Islet precursor cell (in vitro differentiated cells): Measurements from ENCODE around the gene WNT7A.
"Not testable (repeated sequence)": the region's sequence is repeated elsewhere in the genome, so short reads cannot be mapped to it uniquely, and the experiment has no call there.

ENCODE experiments used
- DNase-seq: peaks from one replicate; pipeline ENCODE4 v3.0.0-alpha.2; 2018

The WNT7A gene

DNA sequence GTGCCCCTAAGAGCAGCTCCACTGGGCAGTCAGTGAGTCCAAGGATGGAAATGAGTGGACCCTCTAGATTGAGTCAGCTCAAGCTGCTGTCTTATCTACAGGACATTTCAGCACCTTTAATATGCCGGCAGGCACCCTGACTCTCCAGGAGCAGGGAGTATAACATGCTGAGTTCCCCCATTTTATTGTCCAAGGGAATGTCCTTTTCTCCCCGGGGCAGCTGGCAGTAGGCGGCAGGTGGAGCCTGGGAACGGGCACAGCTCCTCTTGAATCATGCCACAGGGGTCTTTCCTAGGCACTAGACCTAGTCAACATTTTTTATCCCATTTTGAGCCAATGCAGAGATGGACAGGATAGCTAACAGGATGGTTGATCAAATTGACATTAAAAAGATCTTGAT is 14.8 kb downstream of the WNT7A start:
- DNase-seq = no peak

DNA sequence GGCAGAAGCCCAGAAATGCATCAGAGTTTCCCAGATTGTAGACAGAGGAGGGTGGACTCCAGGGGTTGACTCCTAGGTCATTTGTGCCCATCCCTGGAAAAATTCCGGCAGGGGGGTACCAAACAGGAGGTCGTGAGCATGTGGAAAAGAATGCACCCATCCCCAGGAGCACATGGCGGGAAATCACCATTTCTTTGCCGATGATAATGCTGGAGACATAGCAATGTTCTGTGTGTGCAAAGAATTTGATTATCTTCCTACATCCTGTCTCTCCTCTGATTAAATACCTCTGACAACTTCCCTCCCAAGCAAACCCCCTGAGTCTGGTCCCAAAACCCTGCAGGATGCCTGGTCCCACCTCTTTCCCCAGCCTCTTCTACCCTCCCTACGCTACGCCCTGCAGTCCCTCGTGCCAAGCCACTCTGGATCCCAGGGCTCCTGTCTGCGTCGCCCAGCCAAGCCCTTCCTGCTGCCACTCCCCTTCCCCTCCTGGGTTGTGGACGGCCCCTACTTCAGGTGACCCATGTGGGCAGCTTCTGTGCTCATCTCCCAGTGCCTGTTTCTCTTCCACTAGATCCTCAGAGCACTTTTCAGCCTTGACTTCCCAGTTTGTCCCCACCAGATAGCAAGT is 15.8 kb downstream of the WNT7A start:
- no peak for DNase-seq

DNA sequence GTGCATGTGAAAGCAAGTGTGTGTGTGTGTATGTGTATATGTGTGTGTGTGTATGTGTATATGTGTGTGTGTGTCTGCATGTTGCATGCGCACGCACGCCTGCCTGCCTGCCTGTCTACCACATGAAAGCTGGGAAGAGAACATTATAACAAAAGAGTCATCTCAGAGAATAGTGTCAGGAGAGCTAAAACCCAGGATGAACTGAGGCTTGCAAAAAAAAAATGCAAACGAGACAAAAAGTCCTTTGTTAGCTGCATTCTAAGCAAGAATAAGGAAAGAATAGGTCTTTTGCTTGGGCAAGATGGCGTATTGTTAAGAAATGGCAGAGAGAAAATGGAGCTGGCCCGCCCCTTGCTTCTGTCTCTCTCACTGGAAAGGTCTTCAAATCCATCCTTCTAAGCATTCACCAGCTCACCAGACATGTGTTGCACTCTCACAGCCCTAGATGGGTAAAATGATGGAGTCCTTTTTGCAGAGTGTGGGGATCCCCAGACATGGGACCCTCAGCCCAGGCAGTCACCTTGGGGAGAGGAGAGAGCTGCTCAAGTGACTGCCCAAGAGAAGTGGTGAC is 16.4 kb downstream of the WNT7A start:
- DNase-seq = no peak

DNA sequence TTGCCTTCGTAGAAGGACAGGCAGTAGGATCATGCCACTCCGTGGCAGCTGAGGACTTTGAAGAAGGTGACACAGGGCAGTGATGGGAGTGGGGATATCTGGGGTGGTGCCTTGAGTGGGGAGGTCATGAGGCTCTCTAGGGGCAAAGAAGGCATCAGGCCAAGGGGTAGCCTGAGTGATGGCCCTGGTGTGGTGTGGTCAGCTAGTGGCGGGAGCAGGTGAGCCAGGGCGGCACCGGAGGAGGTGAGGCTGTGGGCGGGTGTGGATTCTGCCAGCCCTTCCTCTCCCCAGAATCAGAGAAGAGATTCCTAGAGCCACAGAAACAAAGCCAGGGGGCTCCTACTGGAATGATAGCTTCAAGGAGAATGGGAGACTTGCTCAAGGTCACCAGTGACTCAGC is 18.4 kb downstream of the WNT7A start:
- DNase-seq = no peak

DNA sequence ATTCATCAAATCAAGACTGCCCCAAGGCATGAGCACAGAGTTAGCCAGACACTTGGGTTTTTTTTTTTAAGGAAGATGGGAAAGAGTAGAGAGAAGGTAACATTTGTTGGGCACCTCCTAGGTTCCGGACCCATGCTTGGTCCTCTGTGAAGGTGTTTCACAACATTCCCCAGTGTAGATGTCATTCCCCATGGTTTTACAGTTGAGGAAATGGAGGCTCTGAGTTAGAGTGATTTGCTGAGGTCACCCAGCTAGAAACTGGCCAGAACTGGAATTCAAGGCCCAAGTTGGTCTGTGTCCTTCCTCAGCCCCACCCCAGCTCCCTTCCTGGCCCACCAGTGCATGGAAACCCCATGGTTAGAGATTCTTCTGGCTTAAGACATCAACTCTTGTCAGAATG is 19.9 kb downstream of the WNT7A start:
- no peak for DNase-seq

DNA sequence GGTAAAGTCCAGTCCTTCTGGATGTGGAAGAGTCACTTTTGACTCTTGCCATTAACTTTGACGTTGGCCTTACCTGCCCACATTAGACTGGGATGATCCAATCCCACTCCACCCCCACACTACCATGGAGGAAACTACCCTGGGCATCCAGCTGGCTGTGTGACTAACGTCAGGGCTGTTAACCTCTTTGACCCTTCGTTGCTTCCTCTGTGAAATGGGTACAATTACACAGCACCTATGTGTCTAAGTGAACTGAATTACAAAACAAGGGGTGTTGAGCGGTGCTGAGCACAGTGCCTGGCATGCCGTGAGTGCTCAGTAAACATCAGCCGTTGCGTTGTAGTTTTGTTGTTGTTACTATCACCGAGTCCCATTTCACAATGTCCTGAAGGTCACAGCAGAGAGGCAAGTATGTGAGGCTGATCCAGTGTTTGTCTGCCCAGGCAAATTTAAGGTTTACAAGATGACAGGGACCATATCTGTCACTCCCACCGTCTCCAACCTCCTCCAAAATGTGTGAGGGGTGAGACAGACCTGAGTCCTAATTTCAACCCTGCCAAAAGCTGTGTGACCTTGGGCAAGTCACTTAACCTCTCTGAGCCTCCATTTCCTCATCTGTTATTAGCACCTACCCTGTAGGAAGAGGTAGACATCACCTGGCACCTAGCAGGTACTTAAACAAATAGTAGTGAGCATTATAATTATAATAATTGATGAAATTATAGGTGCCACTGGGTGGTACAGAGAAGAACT is 20.9 kb downstream of the WNT7A start:
- DNase-seq = no peak

DNA sequence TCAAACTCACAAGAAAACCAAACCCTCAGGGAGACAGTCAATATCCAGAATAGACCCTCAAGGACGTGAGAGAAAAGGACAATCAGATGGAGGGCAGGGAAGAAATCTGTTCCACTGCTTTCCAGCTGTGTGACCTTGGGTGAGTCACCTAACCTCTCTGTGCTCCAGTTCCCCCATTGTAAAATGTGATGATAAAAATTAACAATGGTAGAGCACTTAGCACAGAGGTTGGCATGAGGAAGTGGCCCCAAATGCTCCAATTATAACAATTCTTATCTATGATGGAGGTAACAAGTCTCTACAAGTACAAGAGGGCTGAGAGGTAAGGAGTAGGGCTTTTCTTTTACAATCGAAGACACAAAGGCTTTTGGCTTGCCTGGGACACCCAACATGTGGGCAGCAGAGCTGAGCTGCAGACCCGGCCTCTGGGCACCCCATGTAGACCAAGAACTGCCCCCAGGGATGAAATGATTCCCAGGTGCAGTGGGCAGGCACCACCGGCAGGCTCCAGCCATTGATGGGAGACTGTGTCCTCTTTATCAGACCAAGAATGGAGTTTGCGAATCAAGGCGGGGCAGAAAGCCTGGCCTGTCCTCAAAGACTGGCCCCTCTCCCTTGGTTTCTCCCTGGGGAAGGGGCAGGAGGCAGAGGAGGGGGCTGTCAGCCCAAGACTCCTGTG is 22.0 kb downstream of the WNT7A start:
- no peak for DNase-seq

DNA sequence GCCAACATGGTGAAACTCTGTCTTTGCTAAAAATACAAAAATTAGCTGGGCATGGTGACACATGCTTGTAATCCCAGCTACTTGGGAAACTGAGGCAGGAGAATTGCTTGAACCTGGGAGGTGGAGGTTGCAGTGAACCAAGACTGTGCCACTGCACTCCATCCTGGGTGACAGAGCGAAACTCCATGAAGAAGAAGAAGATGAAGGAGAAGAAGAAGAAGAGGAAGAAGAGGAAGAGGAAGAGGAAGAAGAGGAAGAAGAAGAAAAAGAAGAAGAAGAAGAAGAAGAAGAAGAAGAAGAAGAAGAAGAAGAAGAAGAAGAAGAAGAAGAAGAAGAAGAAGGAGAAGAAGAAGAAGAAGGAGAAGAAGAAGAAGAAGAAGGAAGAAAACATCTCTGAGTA is 23.2 kb downstream of the WNT7A start:
- not testable (repeated sequence) for DNase-seq

DNA sequence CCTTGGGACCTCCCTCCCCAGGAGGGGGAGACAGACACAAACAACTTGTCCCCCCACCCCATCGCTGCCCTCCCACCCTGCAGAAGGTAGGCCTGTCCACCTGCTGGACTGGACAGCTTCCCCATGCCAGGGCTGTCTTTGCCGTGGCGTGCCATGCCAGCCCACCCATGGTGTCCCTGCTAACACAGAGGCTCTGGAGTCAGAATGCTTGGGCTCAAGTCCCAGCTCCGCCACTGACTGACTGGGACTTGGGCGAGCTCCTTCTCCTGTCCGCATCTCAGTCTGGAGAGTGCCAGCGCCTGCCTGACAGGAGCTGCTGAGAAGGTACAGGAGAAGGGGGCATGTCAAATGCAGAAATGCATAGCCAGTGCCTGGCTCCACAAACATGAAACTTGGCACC is 23.9 kb downstream of the WNT7A start:
- no peak for DNase-seq

DNA sequence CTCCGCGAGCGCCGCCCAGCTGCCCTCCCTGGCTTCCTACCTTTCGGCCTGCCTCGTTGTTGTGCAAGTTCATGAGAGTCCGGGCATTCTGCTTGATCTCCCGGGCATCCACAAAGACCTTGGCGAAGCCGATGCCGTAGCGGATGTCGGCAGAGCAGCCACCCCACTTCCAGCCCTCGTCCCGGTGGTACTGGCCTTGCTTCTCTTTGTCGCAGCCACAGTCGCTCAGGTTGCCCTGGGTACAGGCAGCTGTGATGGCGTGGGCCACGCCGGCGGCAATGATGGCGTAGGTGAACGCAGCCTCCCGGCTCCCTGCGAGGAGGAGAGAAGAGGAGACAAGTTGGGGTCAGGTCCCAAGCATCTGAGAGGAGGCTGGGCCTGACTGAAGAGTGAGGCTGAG is 25.4 kb downstream of the WNT7A start:
- no peak for DNase-seq

DNA sequence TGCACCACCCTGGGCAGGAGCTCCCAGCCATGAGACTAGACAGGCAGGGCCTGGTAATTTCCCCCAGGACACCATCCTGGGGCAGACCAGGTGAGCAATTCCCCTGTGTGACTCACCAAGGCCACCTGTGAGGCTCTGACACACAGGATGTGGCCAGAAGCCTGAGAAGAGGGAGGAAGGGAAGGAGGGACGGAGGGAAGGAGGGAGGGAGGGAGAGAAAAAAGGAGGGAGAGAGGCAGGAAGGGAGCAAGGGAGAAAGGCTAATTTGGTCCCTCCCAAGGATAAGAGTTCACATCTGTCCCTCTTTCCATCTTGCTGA is 25.9 kb downstream of the WNT7A start:
- DNase-seq = peak; percentile 96

DNA sequence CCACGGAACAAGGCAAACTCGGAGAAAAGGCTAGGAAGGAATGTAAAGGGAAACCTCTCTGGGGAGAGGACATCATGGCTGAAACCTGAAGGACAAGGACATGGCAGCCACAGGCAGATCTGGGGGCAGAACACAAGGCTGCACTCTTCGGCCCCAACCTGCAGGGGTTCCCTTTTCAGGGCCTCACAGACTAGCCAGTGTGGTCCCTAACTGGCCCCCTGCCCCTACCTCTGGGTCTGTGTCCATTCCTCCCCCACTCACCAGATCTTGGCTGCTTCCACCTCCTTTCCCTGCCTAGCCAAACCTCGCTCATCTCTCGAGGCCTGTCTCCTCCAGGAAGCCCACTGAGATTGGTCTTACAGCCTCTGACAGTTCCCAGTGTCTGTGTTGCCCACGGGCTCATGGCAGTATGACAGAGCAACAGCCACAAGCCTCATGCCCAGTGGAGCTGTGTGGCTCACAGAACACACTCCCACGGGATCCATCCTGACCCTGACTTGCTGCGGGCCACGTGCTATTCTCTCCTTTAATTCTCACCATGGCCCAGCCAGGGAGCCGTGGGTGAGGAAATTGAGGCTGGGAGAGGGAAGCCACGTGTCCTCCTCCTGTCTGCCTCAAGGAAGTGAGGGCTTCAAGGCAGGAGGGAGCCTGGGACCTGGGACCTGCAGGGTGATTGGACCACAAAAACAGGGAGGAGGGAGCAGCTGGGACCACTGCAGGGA is 26.5 kb downstream of the WNT7A start:
- no peak for DNase-seq

DNA sequence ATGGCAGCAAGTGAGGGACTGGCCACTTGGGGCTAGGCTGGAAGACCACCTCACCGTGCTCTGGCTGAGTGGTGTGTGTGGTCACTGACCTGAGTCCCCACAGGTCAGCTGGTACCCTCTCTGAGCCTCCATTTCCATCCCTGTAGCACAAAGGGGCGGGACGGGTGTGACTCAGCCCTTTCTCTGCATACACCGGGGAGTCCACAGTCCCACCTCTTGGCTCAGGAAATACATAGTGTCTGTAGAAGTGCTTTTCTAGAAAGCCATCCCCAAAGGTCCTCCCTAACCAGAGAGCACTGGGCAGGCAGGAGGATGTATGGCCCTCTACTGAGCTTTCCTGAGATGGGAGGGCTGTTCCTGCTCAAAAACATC is 27.2 kb downstream of the WNT7A start:
- no peak for DNase-seq

DNA sequence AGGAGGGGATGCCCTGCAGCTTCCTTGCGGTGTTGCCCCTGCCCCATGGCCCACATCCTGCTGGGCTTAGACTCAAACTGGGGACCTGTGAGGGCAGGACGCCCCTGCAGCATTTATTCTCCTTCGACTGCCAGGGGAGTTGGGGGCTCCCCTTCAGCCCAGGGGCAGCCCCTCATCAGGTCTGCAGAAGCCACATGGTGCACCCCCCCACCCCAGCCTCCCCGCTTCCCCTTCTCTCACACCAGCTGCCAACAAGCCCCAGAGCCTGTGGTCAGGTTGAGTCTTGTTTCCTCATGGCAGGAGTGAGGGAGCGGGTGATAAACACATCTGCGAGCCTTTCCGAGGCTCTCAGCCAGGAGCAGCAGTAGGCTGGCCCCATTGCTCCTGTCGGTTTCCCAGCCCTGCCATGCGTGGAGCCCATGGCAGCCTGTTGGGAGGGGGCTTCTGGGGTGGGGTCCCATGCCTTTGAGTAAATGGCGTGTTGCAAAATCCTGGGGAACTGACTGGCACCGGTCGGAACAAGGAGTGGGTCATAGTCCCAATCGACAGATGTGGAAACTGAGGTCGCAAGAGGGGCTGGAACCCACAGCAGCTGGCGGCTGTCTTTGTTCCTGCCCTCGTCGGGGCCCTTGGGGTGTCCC is 27.8 kb downstream of the WNT7A start:
- DNase-seq = no peak

DNA sequence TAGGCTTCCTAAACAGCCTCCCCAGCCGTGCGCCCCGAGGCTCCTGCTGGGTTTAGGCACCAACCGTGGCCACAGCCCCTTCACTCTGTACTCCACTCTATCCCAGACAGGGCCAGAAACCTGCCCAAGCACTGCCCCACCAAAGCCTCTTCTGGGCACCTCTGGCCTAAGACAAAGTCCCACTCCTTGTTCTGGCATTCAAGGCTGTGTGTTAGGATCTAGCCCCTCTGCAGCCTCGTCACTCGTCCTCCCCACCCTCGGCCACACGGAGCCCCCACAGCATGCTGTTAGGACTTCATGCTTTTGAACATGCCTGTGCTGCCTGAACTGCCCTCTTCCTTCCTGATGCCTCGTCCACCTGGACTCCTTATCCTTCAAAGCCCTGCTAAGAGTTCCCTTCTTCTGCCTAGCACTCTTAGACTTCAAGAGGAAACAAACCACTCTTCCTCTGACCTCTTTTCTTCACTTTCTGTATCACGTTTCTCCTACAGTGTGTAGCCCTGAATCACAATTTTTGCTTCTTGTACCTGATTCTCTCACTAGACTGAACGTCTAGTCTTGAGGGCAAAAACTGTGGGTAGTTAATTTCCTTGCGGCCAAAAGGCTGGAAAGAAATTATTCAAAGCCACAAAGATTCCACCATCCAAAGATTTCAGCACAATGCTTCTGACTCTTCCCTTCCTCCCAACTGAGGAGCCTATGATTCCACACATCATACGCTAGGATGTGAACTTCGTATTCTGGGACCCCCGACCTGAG is 28.6 kb downstream of the WNT7A start:
- DNase-seq = no peak

DNA sequence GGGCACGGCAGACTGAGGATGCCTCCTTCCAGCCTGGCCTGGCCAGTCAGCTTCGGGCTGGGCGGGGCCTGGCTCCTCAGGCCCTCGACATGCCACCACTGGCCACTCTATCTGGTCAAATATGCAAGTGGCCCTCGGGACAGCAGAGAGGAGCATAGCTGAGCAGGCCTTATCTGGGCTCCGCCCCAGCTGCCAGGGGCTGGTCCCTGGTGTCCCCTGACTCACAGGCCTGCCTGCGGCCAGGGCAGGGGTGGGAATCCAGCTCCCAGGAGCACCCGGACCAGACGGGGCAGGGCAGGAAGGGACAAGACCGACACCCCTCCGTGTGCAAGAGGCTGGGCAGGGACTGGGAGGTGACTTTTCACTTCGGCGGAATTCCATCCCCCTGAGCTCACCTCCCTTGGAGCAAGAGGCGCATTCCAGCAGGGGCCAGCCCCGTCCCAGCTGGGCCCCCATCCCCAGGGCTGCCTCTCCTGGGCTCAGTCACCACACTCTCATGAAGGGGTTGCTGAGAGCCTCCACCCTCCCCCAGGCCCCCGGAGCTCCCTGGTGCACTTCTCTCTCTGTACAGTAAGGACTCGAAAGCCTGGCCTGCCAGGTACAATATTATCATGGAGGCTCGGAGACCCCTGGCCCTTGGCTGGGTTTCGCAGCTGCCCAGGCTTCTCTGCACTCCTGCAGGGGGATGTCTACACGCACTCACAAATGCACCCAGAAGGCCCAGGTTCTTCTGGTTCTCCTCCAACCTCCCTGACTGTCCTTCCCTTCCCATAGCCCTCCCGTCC is 29.5 kb downstream of the WNT7A start:
- peak; percentile 100 for DNase-seq

DNA sequence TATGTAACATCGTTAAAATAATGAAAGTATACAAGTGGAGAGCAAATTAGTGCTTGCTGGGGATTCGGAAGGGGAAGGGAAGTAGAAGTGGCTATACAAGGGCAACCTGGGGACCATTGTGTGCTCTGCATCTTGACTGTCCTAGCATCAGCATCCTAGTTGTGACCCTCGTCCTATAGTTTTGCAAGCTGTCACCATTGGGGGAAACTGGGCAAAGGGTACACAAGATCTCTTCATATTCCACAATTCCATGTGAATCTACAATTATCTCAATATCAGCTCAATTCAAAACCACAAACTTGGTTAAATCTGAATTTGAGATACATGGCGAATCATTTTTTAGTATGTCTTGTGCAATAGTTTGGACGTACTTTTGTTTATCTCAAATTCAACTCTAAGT is 30.9 kb downstream of the WNT7A start:
- DNase-seq = no peak

DNA sequence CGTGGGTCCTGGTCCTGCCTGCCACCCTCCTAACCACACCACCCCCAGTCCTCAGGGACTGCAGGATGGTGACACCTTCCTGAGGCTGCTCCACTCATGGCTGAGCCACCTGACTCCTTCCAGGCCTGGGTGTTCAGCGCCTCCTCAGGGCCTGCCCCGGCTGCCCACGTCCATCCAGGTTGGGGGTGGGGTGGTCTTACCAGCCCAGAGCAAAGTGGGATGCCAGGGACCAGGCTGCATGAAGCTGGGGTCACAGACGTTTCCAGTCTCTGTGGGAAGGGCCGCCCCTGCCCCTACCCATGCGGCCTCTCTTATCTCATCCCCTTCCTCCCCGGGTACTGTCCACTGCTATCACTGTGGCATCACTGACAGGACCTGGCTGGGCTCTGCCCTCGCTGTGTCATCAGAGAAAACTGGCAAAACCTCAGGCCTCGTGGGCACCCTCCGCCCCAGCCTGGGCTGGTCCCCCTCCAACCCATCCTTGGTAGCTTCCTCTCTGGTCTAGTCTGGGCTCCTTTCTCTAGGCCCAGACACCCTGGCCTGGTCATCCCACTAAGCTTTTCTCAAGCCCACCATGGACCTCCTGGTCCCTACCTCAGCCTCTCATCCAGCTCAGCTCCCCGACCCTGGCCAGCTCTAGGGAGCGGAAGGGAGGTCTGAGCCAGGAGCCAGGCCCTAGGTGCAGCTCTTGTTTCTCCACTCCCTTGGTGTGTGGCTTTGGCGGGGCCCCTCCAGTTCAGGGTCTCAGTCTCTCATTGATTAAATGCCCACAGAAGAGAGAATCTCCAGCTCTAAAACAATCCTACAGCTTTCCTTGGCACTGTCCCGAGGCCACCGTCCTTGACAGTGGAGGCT is 32.9 kb downstream of the WNT7A start:
- no peak for DNase-seq

DNA sequence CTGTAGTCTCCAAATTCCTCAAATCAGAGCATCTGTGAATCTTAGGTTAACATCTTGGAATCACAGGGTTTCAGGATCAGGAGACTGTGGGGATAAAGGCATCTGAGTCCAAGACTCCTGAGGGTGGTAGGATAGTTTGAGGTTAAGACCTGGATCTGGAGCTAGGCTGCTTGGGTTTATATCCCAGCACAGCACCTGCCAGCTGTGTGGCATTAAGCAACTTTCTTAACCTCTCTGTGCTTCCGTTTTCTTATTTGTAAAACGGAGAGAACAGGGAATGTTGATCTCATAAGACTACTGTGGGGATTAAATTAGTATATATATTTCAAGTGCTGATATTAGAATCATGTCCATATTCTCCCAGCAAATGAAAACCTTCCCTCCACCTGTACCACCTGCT is 33.6 kb downstream of the WNT7A start:
- DNase-seq = no peak

DNA sequence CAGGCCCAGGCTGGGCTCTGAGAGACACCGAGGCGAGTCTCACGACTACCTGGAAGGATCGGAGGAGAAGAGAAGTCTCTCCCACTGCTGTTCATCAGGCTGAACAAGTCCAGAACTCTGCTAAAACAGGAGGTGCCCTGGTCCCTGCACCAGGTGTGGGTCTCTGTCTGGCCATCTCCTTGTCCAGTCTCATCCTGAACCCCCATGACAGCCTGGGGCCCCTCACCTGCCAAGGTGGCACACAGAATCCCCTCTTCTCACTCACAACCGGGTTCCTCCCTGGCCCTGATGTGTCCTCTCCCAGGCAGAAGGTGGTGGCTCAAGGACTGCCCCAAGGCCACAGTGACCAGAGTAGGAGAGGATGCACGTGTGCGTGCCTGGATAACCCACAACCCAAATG is 34.1 kb downstream of the WNT7A start:
- DNase-seq = no peak
